GM12891 (cell line): ENCODE data around the gene MGME1.
A peak's percentile ranks its signal among the peaks of the same experiment; 100 is the strongest.

ENCODE experiments used
- DNase-seq: peaks from one replicate; pipeline ENCODE4 v3.0.0; 2011; ENCODE audit warnings: low spot score; ENCODE audit not compliant: insufficient read length
- FAIRE-seq: peaks from 2 replicates; lab custom pipeline; 2011; peaks lifted over from hg19 to GRCh38; lab: Jason Lieb, UNC
- PAX5 ChIP-seq: IDR thresholded peaks from 2 replicates; pipeline ENCODE4 v1.6.1; 2011; ENCODE audit warnings: low read length, moderate library complexity, mild to moderate bottlenecking; ENCODE audit not compliant: insufficient read depth, severe bottlenecking
- POLR2A ChIP-seq: IDR thresholded peaks from 2 replicates; pipeline ENCODE4 v1.6.1; 2011; ENCODE audit warnings: low read depth, low read length, control low read depth
- POLR2AphosphoS5 ChIP-seq: IDR thresholded peaks from 2 replicates; pipeline ENCODE4 v1.6.1; 2011; ENCODE audit warnings: low read depth, low read length, control low read depth
- POU2F2 ChIP-seq: IDR thresholded peaks from 2 replicates; pipeline ENCODE4 v1.6.1; 2011; ENCODE audit warnings: low read depth, mild to moderate bottlenecking, control low read depth, low read length, moderate library complexity
- SPI1 ChIP-seq: IDR thresholded peaks from 2 replicates; pipeline ENCODE4 v1.6.1; 2011; ENCODE audit warnings: low read depth, low read length, control low read depth
- TAF1 ChIP-seq: IDR thresholded peaks from 2 replicates; pipeline ENCODE4 v1.6.1; 2011; ENCODE audit warnings: low read depth, low read length, control low read depth

The MGME1 gene

DNA sequence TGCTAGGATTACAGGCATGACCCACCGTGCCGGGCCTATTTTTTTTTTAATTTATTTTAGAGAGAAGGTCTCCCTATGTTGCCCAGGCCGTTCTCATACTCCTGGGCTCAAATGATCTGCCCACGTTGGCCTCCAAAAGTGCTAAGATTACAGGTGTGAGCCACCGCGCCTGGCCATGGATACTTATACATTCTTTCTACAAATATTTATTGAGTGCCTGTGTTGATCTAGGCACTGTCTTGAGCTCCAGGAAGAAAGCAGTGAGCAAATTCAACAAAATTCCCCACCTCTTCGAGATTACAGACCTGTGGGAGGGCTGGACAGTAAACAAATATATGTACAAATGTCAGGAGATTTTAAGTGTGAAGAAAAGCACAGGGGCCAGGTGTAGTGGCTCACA, 37.9 kb downstream of the MGME1 start:
- no peak for DNase-seq
- TF ChIP-seq POLR2A, result no peak
- no peak for TF ChIP-seq TAF1
- no peak for TF ChIP-seq POU2F2
- no peak for TF ChIP-seq PAX5
- TF ChIP-seq SPI1, result no peak
- no peak for TF ChIP-seq POLR2AphosphoS5
- no peak for FAIRE-seq

DNA sequence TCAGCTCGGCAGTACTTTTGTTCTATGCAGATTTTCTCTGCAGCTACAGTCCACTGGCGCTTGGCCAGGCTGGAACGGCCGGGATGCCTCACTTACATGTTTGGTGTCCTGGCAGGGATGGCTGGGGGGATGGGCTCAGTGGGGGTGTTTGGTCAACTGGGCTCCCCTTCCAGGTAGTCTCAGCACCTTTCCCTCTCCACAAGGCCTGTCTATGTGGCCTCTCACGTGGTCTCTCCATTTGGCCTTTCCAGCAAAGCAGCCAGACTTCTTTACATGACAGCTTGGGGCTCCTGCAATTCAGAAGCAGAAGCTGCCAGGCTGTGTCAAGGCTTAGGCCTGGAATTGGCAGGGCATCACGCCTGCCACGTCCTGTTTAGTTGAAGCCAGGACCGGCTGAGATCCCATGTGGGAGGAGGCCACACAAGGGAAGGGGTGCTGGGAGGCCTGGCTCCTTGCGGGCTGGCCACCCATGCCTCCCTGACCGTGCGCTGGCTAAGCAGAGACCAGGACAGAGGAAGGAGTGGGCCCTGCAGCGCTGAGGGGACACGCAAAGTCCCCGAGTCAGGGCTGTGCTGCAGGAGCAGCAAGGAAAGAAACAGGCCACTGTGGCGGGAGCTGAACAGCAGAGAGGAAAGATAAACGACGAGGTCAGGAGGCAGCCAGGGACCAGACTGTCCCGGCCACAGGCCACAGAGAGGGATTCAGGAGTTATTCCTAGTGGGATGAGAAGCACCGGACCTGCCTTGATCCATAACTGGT, 38.9 kb downstream of the MGME1 start:
- TF ChIP-seq PAX5 (no peak), POLR2AphosphoS5 (no peak), SPI1 (no peak), POU2F2 (no peak), TAF1 (no peak), POLR2A (no peak)
- no peak for FAIRE-seq
- no peak for DNase-seq

DNA sequence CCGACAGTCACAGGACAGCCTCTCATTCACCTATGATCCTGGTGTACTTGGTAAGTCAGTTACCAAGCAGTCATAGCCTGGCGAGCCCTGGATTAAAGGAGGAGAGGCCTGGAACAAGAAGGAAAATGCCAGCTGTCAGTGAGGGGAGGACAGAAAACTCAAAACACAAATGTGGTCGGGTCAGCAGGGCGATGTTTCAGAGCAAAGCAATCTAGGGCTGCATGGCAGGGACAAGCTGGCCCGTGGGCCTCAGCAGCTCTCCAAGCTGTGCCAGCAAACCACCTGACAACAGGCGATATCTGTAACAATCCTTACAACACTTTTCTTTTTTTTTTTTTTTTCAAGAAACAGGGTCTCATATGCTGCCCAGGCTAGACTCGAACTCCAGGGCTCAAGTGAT, 40.3 kb downstream of the MGME1 start:
- no peak for TF ChIP-seq POLR2A
- no peak for TF ChIP-seq TAF1
- TF ChIP-seq POU2F2, result no peak
- TF ChIP-seq SPI1, result no peak
- no peak for TF ChIP-seq POLR2AphosphoS5
- TF ChIP-seq PAX5, result no peak
- DNase-seq (no peak), FAIRE-seq (no peak)

DNA sequence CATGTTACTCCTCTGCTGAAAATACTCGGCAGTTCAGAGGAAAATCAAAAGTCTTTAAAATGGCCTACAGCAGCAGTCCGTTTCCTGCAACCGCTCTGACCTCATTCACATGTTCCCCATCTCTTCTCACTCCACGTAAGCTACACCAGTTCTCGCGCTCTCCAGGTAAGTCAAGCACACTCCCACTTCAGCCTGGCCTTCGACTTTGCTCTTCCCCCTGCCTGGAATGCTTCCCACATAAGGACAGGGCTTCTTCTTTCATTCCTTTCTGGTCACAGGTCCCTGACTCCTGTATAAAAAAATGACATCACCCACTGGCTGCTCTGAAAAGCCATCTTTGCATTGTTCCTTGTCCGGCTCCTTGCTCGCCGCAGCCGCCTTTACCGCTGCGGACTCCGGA, 42.7 kb downstream of the MGME1 start:
- TF ChIP-seq POLR2AphosphoS5, result no peak
- no peak for TF ChIP-seq POLR2A
- TF ChIP-seq POU2F2, result no peak
- no peak for TF ChIP-seq PAX5
- DNase-seq, result no peak
- no peak for FAIRE-seq

DNA sequence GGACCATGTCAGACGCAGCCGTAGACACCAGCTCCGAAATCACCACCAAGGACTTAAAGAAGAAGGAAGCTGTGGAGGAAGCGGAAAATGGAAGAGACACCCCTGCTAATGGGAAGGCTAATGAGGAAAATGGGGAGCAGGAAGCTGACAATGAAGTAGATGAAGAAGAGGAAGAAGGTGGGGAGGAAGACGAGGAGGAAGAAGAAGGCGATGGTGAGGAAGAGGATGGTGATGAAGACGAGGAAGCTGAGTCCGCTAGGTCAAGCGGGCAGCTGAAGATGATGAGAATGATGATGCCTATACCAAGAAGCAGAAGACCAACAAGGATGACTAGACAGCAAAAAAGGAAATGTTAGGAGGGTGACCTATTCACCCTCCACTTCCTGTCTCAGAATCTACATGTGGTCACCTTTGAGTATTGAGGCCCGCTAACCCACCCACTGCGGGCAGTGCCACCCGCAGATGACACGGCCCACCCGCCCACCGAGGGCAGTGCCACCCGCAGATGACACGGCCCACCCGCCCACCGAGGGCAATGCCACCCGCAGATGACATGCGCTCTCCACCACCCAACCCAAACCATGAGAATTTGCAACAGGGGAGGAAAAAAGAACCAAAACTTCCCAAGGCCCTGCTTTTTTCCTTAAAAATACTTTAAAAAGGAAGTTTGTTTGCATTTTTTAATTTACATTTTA, 43.3 kb downstream of the MGME1 start:
- DNase-seq (no peak), FAIRE-seq (no peak)
- TF ChIP-seq SPI1 (no peak), POLR2A (no peak), POU2F2 (no peak), POLR2AphosphoS5 (no peak), PAX5 (no peak), TAF1 (no peak)

DNA sequence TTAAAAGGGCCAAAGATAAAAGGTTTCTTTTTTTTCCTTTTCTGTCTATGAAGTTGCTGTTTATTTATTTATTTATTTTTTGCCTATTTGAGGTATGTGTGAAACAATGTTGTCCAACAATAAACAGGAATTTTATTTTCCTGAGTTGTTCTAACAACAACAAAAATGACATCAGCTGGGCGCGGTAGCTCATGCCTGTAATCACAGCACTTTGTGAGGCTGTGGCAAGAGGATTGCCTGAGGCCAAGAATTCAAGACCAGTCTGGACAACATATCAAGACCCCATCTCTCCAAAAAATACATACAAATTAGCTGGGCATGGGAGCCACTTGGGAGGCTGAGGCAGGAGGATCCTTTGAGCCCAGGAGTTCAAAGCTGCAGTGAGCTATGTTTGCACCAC, 44.1 kb downstream of the MGME1 start:
- TF ChIP-seq POLR2A (no peak), TAF1 (no peak), PAX5 (no peak), POLR2AphosphoS5 (no peak), SPI1 (no peak), POU2F2 (no peak)
- DNase-seq (no peak), FAIRE-seq (no peak)

DNA sequence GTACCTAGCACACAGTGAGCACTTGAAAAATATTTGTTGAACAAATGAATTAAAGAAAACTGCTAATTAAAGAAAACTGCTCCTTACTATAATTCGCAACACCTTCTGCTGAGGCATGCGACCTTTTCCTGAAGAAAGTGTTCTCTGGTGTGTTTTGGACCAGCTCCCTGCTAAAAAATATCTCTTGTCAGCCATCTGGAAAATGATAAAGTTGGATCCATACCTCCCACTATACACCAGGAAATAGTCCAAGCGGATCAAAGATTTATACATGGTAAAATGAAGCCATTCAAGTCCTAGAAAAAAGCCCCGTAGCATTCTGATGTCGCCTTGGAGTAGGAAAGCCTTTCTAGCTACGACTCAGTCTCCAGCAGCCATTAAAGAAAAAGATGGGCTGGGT, 45.6 kb downstream of the MGME1 start:
- TF ChIP-seq TAF1 (no peak), POU2F2 (no peak), PAX5 (no peak), POLR2AphosphoS5 (no peak), SPI1 (no peak), POLR2A (no peak)
- FAIRE-seq, result no peak

GRCh38 chr20:18016772-18017171, 48.0 kb downstream of the MGME1 start:
- FAIRE-seq (no peak), DNase-seq (no peak)
- no peak for TF ChIP-seq POLR2AphosphoS5
- TF ChIP-seq PAX5, result no peak
- no peak for TF ChIP-seq TAF1
- no peak for TF ChIP-seq POU2F2
- no peak for TF ChIP-seq SPI1
- TF ChIP-seq POLR2A, result no peak

More for the DNA sequence above, 45.6 kb downstream of the MGME1 start:
- DNase-seq, result no peak

DNA sequence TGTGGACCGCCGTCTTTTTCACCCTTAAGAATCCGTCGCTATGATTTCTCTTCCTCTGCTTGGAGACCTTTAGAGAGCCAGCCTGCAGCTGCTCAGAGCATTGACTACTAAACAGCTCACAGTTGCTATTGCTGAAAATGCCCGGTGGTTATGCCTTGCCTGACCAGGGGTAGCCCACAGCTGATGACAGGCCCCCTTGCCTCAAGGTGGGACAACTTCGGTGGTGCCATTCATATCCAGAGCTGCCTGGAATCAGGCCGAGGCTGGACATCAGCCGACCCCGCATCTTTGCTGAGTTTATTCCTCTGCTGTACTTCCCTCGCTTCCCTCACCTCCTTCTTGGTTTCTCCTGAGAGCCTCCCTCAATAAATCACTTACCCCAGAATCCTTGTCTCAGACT, 49.3 kb downstream of the MGME1 start:
- FAIRE-seq (no peak), DNase-seq (no peak)
- TF ChIP-seq POU2F2, result no peak
- no peak for TF ChIP-seq SPI1
- no peak for TF ChIP-seq POLR2AphosphoS5

DNA sequence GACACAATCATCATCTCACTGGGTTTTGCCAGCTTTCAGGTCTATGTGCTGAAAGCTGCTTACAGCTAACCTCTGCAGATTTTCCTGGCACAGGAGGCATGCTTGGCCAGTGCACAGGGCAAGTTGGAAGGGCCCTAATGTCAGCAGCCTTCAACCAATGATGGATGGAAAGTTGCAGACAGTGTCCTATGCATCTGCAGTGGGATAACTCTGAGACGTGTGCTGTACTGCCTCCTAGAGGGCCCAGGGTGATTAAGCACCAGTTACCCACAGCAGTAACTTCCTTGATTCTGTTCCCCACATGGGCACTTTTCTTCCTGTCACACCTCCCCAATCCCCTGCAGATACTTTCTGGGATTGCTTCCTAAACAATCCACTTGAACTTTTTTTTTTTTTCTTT, 50.2 kb downstream of the MGME1 start:
- DNase-seq (peak; percentile 47), FAIRE-seq (peak; percentile 60)
- TF ChIP-seq POLR2AphosphoS5 (no peak), TAF1 (no peak), POLR2A (no peak), SPI1 (no peak), POU2F2 (no peak), PAX5 (no peak)

- TF ChIP-seq SPI1 (no peak), TAF1 (no peak), POLR2AphosphoS5 (no peak), POLR2A (no peak), POU2F2 (no peak), PAX5 (no peak)
- DNase-seq (no peak), FAIRE-seq (no peak)
Measured at GRCh38 chr20:18020931-18021330, 52.1 kb downstream of the MGME1 start.
